Ovary (tissue), 3 donors: ENCODE results near the gene NMBR.

Experiments used
- EP300 ChIP-seq: sonication (generic); formaldehyde crosslinking; IDR thresholded peaks from one replicate; pipeline ENCODE4 v1.6.1; 2017; ENCODE audit warnings: antibody characterized with exemption
- POLR2A ChIP-seq: fragments of 450-650 bp; IDR thresholded peaks from one replicate; pipeline ENCODE4 v1.6.1; 2017; ENCODE audit warnings: antibody characterized with exemption, mild to moderate bottlenecking, moderate library complexity
- TF ChIP-seq, protein P1 (sequence below), 3 donors: fragments of 450-650 bp in 2 of 3; fragments of 200-600 bp in 1 of 3; IDR thresholded peaks; one replicate each; pipeline versions ENCODE4 v1.5.1 to v1.8.0; 2016 to 2022; ENCODE audit warnings: antibody characterized with exemption in 3 of 3, mild to moderate bottlenecking in 1 of 3
- donor health status: DM: no; HTN: no; CAD: no.

DNA sequence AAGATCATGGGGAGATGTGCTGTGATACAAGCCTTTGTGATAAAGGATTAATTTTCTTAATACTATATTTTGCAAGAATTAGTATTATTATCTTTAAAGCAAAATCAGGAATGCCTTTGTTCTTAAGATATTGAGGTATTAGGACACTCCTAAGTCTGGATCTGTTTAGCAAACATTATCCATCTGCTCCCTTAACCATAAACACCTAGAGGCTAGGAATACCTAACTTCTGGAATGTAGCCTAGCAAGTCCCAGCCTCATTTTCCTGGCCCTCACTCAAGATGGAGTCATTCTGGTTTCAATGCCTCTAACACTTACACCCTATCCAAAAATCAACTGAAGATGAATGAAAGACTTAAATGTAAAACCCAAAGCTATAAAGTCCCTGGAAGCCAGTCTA lies 120.5 kb downstream of the NMBR start:
- TF ChIP-seq POLR2A (no peak), EP300 (no peak)
- TF ChIP-seq, protein P1, sequence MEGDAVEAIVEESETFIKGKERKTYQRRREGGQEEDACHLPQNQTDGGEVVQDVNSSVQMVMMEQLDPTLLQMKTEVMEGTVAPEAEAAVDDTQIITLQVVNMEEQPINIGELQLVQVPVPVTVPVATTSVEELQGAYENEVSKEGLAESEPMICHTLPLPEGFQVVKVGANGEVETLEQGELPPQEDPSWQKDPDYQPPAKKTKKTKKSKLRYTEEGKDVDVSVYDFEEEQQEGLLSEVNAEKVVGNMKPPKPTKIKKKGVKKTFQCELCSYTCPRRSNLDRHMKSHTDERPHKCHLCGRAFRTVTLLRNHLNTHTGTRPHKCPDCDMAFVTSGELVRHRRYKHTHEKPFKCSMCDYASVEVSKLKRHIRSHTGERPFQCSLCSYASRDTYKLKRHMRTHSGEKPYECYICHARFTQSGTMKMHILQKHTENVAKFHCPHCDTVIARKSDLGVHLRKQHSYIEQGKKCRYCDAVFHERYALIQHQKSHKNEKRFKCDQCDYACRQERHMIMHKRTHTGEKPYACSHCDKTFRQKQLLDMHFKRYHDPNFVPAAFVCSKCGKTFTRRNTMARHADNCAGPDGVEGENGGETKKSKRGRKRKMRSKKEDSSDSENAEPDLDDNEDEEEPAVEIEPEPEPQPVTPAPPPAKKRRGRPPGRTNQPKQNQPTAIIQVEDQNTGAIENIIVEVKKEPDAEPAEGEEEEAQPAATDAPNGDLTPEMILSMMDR (IDR thresholded peaks at IDR 0.05) = no peak
